Ascending aorta (tissue), 2 donors: ENCODE results near the gene MCF2L. TPM values are rescaled to one million over a fixed set of nuclear protein-coding genes. Genes with fewer than 3 reads are reported as not detected.

ENCODE experiments used
- DNase-seq, 2 donors: peaks; one replicate each; pipeline ENCODE4 v3.0.0-alpha.2; 2019; ENCODE audit warnings: low spot score in 2 of 2
- H3K27ac ChIP-seq, 2 donors: fragments of 200-600 bp; sonication (generic); one replicate each; pipeline ENCODE4 v1.5.1; 2016 to 2017; ENCODE audit warnings: mild to moderate bottlenecking in 1 of 2
- H3K27me3 ChIP-seq: fragments of 200-600 bp; sonication (generic); one replicate; pipeline ENCODE4 v1.5.1; 2017
- H3K36me3 ChIP-seq, 2 donors: fragments of 200-600 bp; sonication (generic); one replicate each; pipeline ENCODE4 v1.5.1; 2016
- H3K4me1 ChIP-seq, 2 donors: fragments of 200-600 bp; sonication (generic); one replicate each; pipeline ENCODE4 v1.5.1; 2016 to 2017; ENCODE audit warnings: mild to moderate bottlenecking in 1 of 2
- H3K4me3 ChIP-seq, 2 donors: fragments of 200-600 bp; sonication (generic); one replicate each; pipeline ENCODE4 v1.5.1; 2016 to 2017; ENCODE audit warnings: mild to moderate bottlenecking in 1 of 2
- H3K9me3 ChIP-seq, 2 donors: fragments of 200-600 bp; sonication (generic); one replicate each; pipeline ENCODE4 v1.5.1; 2016
- CTCF ChIP-seq, 3 experiments: fragments of 200-600 bp in 2 of 3; fragments of 450-650 bp in 1 of 3; sonication (generic) in 2 of 3; IDR thresholded peaks; one replicate each; pipeline ENCODE4 v1.5.1; 2016 to 2019; ENCODE audit warnings: antibody characterized with exemption in 3 of 3, mild to moderate bottlenecking in 1 of 3, moderate library complexity in 1 of 3
- intact Hi-C: fragments of 100-400 bp; cut with DNase I; formaldehyde crosslinking; loops from one replicate; pipeline ENCODE4 v1.15.1; 2023
- total RNA-seq: library from RNA; depleted of rRNA; stranded (reverse); fragments of >200 nt; gene quantifications from one replicate; pipeline ENCODE4 v1.1.0, GENCODE V29; 2016

MCF2L gene
- total RNA-seq, 1 donor from 2014 or later: 112 TPM

GRCh38 chr13:113123226-113124201, 154.5 kb downstream of the MCF2L start:
- H3K4me3 ChIP-seq: peak overlapping the region in 1 of 2 donors; percentile 53
- H3K4me1 ChIP-seq: no peaks in the 10 kb centered on the region
- peak in 1 of 3 experiments; percentile 8 for TF ChIP-seq CTCF (IDR thresholded peaks at IDR 0.05)
- H3K27ac ChIP-seq: peak overlapping the region in 1 of 2 donors; percentile 36
- peak in 1 of 2 donors; percentile 59 for DNase-seq
- H3K36me3 ChIP-seq: no peaks in the 10 kb centered on the region
- no peaks in the 10 kb centered on the region for H3K9me3 ChIP-seq
- H3K27me3 ChIP-seq: no peaks in the 10 kb centered on the region
- intact Hi-C loops: no loop called here

GRCh38 chr13:113124211-113124970, 155.4 kb downstream of the MCF2L start:
- H3K27me3 ChIP-seq: no peaks in the 10 kb centered on the region
- no peak for TF ChIP-seq CTCF (IDR thresholded peaks at IDR 0.05)
- no peaks in the 10 kb centered on the region for H3K36me3 ChIP-seq
- no peak overlapping the region for H3K4me3 ChIP-seq
- DNase-seq: peak in 1 of 2 donors; percentile 57
- H3K27ac ChIP-seq: no peak overlapping the region
- intact Hi-C loops: no loop called here
- H3K4me1 ChIP-seq: no peaks in the 10 kb centered on the region
- no peaks in the 10 kb centered on the region for H3K9me3 ChIP-seq

- no peak for TF ChIP-seq CTCF (IDR thresholded peaks at IDR 0.05)
- no peaks in the 10 kb centered on the region for H3K36me3 ChIP-seq
- no peak overlapping the region for H3K4me3 ChIP-seq
- intact Hi-C loops: no loop called here
- H3K4me1 ChIP-seq: no peaks in the 10 kb centered on the region
- no peaks in the 10 kb centered on the region for H3K9me3 ChIP-seq
- peak in 1 of 2 donors; percentile 39 for DNase-seq
- no peak overlapping the region for H3K27ac ChIP-seq
- no peaks in the 10 kb centered on the region for H3K27me3 ChIP-seq
Observed at GRCh38 chr13:113125506-113126264, 156.7 kb downstream of the MCF2L start.

- no peak overlapping the region for H3K27ac ChIP-seq
- H3K36me3 ChIP-seq: no peaks in the 10 kb centered on the region
- no peak for TF ChIP-seq CTCF (IDR thresholded peaks at IDR 0.05)
- H3K27me3 ChIP-seq: no peaks in the 10 kb centered on the region
- H3K4me1 ChIP-seq: no peaks in the 10 kb centered on the region
- H3K4me3 ChIP-seq: no peak overlapping the region
- no peaks in the 10 kb centered on the region for H3K9me3 ChIP-seq
- DNase-seq: peak in 1 of 2 donors; percentile 39
- intact Hi-C loops: no loop called here
Observed at GRCh38 chr13:113126265-113127150, 157.5 kb downstream of the MCF2L start.
